ENCODE data around the gene ARID4A.

Gene ARID4A

GRCh38 chr14:58274881-58275280 is 23.5 kb upstream of the ARID4A start:
- no peak for DNase-seq (ENCODE audit: extremely low read depth, low read depth)
- no peak for TF ChIP-seq CTCF (IDR thresholded peaks at IDR 0.05; ENCODE audit: low read depth, low read length)

GRCh38 chr14:58275527-58276190 is 22.7 kb upstream of the ARID4A start:
- no peak for TF ChIP-seq CTCF (IDR thresholded peaks at IDR 0.05; ENCODE audit: low read depth, low read length)
- DNase-seq (ENCODE audit: extremely low read depth, low read depth), result no peak

- no peak for DNase-seq (ENCODE audit: extremely low read depth, low read depth)
- no peak for TF ChIP-seq CTCF (IDR thresholded peaks at IDR 0.05; ENCODE audit: low read depth, low read length)
Observed at GRCh38 chr14:58276208-58276607, 22.1 kb upstream of the ARID4A start.

GRCh38 chr14:58278177-58278576 is 20.2 kb upstream of the ARID4A start:
- no peak for TF ChIP-seq CTCF (IDR thresholded peaks at IDR 0.05; ENCODE audit: low read depth, low read length)
- DNase-seq (ENCODE audit: extremely low read depth, low read depth), result no peak

GRCh38 chr14:58280954-58281787 is 17.2 kb upstream of the ARID4A start:
- peak; percentile 76 for DNase-seq (ENCODE audit: extremely low read depth, low read depth)

GRCh38 chr14:58281969-58282368 is 16.4 kb upstream of the ARID4A start:
- no peak for TF ChIP-seq CTCF (IDR thresholded peaks at IDR 0.05; ENCODE audit: low read depth, low read length)
- no peak for DNase-seq (ENCODE audit: extremely low read depth, low read depth)

More at GRCh38 chr14:58280954-58281787, 17.2 kb upstream of the ARID4A start:
- no peak for TF ChIP-seq CTCF (IDR thresholded peaks at IDR 0.05; ENCODE audit: low read depth, low read length)

GRCh38 chr14:58282925-58283593 is 15.3 kb upstream of the ARID4A start:
- no peak for TF ChIP-seq CTCF (IDR thresholded peaks at IDR 0.05; ENCODE audit: low read depth, low read length)
- no peak for DNase-seq (ENCODE audit: extremely low read depth, low read depth)
